Upper lobe of left lung (tissue), 6 donors: ENCODE results near the gene CATSPERE. TPM values are rescaled to one million over a fixed set of nuclear protein-coding genes. Genes with fewer than 3 reads are reported as not detected.

Experiments used
- ATAC-seq, 2 donors: fragments of 200-7000 bp; cut with Tn5 transposase; one replicate each; pipeline ENCODE4 v1.9.1; 2022; ENCODE audit warnings: mild to moderate bottlenecking in 2 of 2, moderate library complexity in 2 of 2; ENCODE audit not compliant: low FRiP score in 2 of 2
- DNase-seq, 2 donors: peaks; one replicate each; pipeline ENCODE4 v3.0.0-alpha.2; 2019 to 2020
- H3K27ac ChIP-seq, 4 donors: fragments of 200-600 bp; sonication (generic); one replicate each; pipeline ENCODE4 v1.5.1; 2016 to 2019
- H3K27me3 ChIP-seq, 4 donors: fragments of 200-600 bp; sonication (generic); one replicate each; pipeline ENCODE4 v1.5.1; 2017 to 2019
- H3K36me3 ChIP-seq, 4 donors: fragments of 200-600 bp; sonication (generic); one replicate each; pipeline ENCODE4 v1.5.1; 2016 to 2019
- H3K4me1 ChIP-seq, 4 donors: fragments of 200-600 bp; sonication (generic); one replicate each; pipeline ENCODE4 v1.5.1; 2018 to 2019
- H3K4me3 ChIP-seq, 4 donors: fragments of 200-600 bp; sonication (generic); one replicate each; pipeline ENCODE4 v1.5.1; 2017 to 2019; ENCODE audit warnings: mild to moderate bottlenecking in 2 of 4, moderate library complexity in 1 of 4
- H3K9me3 ChIP-seq, 4 donors: fragments of 200-600 bp; sonication (generic); one replicate each; pipeline ENCODE4 v1.5.1; 2018 to 2019
- CTCF ChIP-seq, 6 experiments: fragments of 450-650 bp in 4 of 6; fragments of 200-600 bp in 2 of 6; sonication (generic) in 2 of 6; IDR thresholded peaks; one replicate each; pipeline ENCODE4 v1.5.1; 2016 to 2019; ENCODE audit warnings: antibody characterized with exemption in 6 of 6
- EP300 ChIP-seq, 4 donors: sonication (generic); formaldehyde crosslinking; IDR thresholded peaks; one replicate each; pipeline ENCODE4 v1.5.1; 2017; ENCODE audit warnings: antibody characterized with exemption in 4 of 4, control low read depth in 2 of 4
- POLR2A ChIP-seq, 4 donors: fragments of 450-650 bp; IDR thresholded peaks; one replicate each; pipeline ENCODE4 v1.5.1; 2016 to 2017; ENCODE audit warnings: antibody characterized with exemption in 4 of 4, mild to moderate bottlenecking in 2 of 4
- POLR2AphosphoS5 ChIP-seq, 2 donors: sonication (generic); formaldehyde crosslinking; IDR thresholded peaks; one replicate each; pipeline ENCODE4 v1.5.1; 2017; ENCODE audit warnings: antibody characterized with exemption in 2 of 2
- WGBS, 2 donors: methylation state at CpG; one replicate each; pipeline ENCODE4 v1.1.5; 2017 to 2018; 5-methylcytosine and 5-hydroxymethylcytosine counted together
- total RNA-seq, 6 donors: library from RNA; depleted of rRNA in 4 of 6; stranded (reverse); fragments of >200 nt in 4 of 6; gene quantifications; one replicate each; pipeline versions ENCODE4 v1.1.0 to v1.2.1, GENCODE V29; 2016 to 2021
- donor health status: DM: no; HTN: no; CAD: no; lungs with moderate emphysema.
- donor health status: DM: no; HTN: yes; CAD: no; lungs with severe emphysema.

Gene CATSPERE
- total RNA-seq: 1 to 10 TPM in 4 of 6 donors, under 1 TPM in 1, not detected in 1; 0.91 to 2.4 (median 1.4) TPM

- 22 to 26% methylated on average over 35 to 45 of the region's 61 CpGs for WGBS, 2 donors
- Histone ChIP-seq H3K4me3 (peak within 1 kb of the TSS; percentile 18 to 58 (median 54)), H3K27ac (peak within 1 kb of the TSS; percentile 84 to 91 (median 90)), H3K27me3 (no peaks in the 10 kb centered on the region), H3K4me1 (peaks cover 7 to 9% (median 8%) of the 10 kb centered on the region in 4 donors), H3K9me3 (no peaks in the 10 kb centered on the region), H3K36me3 (no peaks in the 10 kb centered on the region)
- TF ChIP-seq POLR2AphosphoS5 (IDR thresholded peaks at IDR 0.05) (peak; percentile 30 to 78), POLR2A (IDR thresholded peaks at IDR 0.05) (peak; percentile 9 to 91 (median 72)), EP300 (IDR thresholded peaks at IDR 0.05) (no peak), CTCF (IDR thresholded peaks at IDR 0.05) (peak in 3 of 6 experiments; percentile 3 to 13 (median 10))
- peak; percentile 98 to 99 for ATAC-seq
- peak; percentile 92 to 98 for DNase-seq
Measured at GRCh38 chr1:244461245-244462071, at the start of gene CATSPERE. Gene CATSPERE (plus strand): TSS chr1:244461273. CDS start chr1:244461430, 157 bp downstream.

- H3K36me3 ChIP-seq: peaks cover 8 to 89% (median 46%) of the 10 kb centered on the region in 4 donors
- no peaks in the 10 kb centered on the region for H3K4me1 ChIP-seq
- DNase-seq: no peak
- H3K9me3 ChIP-seq: no peaks in the 10 kb centered on the region
- H3K27me3 ChIP-seq: no peaks in the 10 kb centered on the region
- no peak overlapping the region for H3K4me3 ChIP-seq
- WGBS, 2 donors: 99% methylated on average over 5 of the region's 5 CpGs
- TF ChIP-seq POLR2A (IDR thresholded peaks at IDR 0.05) (no peak), POLR2AphosphoS5 (IDR thresholded peaks at IDR 0.05) (no peak), EP300 (IDR thresholded peaks at IDR 0.05) (no peak)
- ATAC-seq: no peak
- no peak overlapping the region for H3K27ac ChIP-seq
Measured at GRCh38 chr1:244412176-244412575, 48.9 kb upstream of the CATSPERE start.

- WGBS, 2 donors: 93 to 100% methylated on average over 3 of the region's 3 CpGs
- H3K4me3 ChIP-seq: no peak overlapping the region
- peaks cover 8 to 90% (median 53%) of the 10 kb centered on the region in 4 donors for H3K36me3 ChIP-seq
- no peaks in the 10 kb centered on the region for H3K9me3 ChIP-seq
- no peak for DNase-seq
- H3K27ac ChIP-seq: no peak overlapping the region
- ATAC-seq: no peak
- H3K4me1 ChIP-seq: no peaks in the 10 kb centered on the region
- H3K27me3 ChIP-seq: no peaks in the 10 kb centered on the region
- no peak for TF ChIP-seq CTCF (IDR thresholded peaks at IDR 0.05)
- TF ChIP-seq POLR2A (IDR thresholded peaks at IDR 0.05): no peak
- TF ChIP-seq EP300 (IDR thresholded peaks at IDR 0.05): no peak
- no peak for TF ChIP-seq POLR2AphosphoS5 (IDR thresholded peaks at IDR 0.05)
Measured at GRCh38 chr1:244413736-244414135, 47.3 kb upstream of the CATSPERE start.

GRCh38 chr1:244414543-244414942 is 46.5 kb upstream of the CATSPERE start:
- Histone ChIP-seq H3K36me3 (peaks cover 8 to 87% (median 53%) of the 10 kb centered on the region in 4 donors), H3K4me1 (no peaks in the 10 kb centered on the region), H3K27ac (peak overlapping the region in 1 of 4 donors; percentile 1), H3K4me3 (no peak overlapping the region), H3K9me3 (no peaks in the 10 kb centered on the region), H3K27me3 (no peaks in the 10 kb centered on the region)
- peak in 1 of 2 donors; percentile 56 for DNase-seq
- ATAC-seq: no peak
- TF ChIP-seq POLR2AphosphoS5 (IDR thresholded peaks at IDR 0.05): no peak
- peak in 2 of 6 experiments; percentile 9 to 21 for TF ChIP-seq CTCF (IDR thresholded peaks at IDR 0.05)
- TF ChIP-seq POLR2A (IDR thresholded peaks at IDR 0.05): no peak
- TF ChIP-seq EP300 (IDR thresholded peaks at IDR 0.05): no peak
- WGBS, 2 donors: 74 to 100% methylated on average over 1 of the region's 1 CpG

GRCh38 chr1:244419024-244419423 is 42.0 kb upstream of the CATSPERE start:
- no peak for ATAC-seq
- 69% methylated on average over 4 of the region's 4 CpGs for WGBS, 2 donors
- no peaks in the 10 kb centered on the region for H3K4me1 ChIP-seq
- TF ChIP-seq CTCF (IDR thresholded peaks at IDR 0.05) (no peak), POLR2AphosphoS5 (IDR thresholded peaks at IDR 0.05) (no peak), EP300 (IDR thresholded peaks at IDR 0.05) (no peak), POLR2A (IDR thresholded peaks at IDR 0.05) (no peak)
- no peak overlapping the region for H3K4me3 ChIP-seq
- H3K9me3 ChIP-seq: no peaks in the 10 kb centered on the region
- no peak overlapping the region for H3K27ac ChIP-seq
- H3K27me3 ChIP-seq: no peaks in the 10 kb centered on the region
- no peak for DNase-seq
- peaks cover 6 to 91% (median 42%) of the 10 kb centered on the region in 4 donors for H3K36me3 ChIP-seq
